Posterior cingulate gyrus (tissue), 11 donors: ENCODE measurements around the gene MCTP2.

Experiments used
- DNase-seq, 10 donors: peaks; one replicate each; pipeline versions ENCODE4 v3.0.0 to v3.0.0-alpha.2; 2020 to 2021; ENCODE audit warnings: mixed read lengths in 3 of 10
- intact Hi-C: fragments of 100-400 bp; cut with DNase I; formaldehyde crosslinking; loops from one replicate; pipeline ENCODE4 v1.15.1; 2023

The MCTP2 gene

GRCh38 chr15:94336817-94337467, 105.6 kb downstream of the MCTP2 start:
- intact Hi-C loops: no loop called here
- no peak for DNase-seq

- no peak for DNase-seq
- intact Hi-C loops: no loop called here
These were observed 107.0 kb downstream of the MCTP2 start for GRCh38 chr15:94338243-94338846.

- no peak for DNase-seq
- intact Hi-C loops: no loop called here
These were observed 114.9 kb downstream of the MCTP2 start for GRCh38 chr15:94346282-94346681.

GRCh38 chr15:94348084-94348483, 116.7 kb downstream of the MCTP2 start:
- DNase-seq: no peak

GRCh38 chr15:94351031-94351535, 119.7 kb downstream of the MCTP2 start:
- intact Hi-C loops: no loop called here
- DNase-seq: no peak

More at GRCh38 chr15:94348084-94348483, 116.7 kb downstream of the MCTP2 start:
- intact Hi-C loops: no loop called here

- no peak for DNase-seq
- intact Hi-C loops: no loop called here
These were observed 121.5 kb downstream of the MCTP2 start for GRCh38 chr15:94352636-94353487.

- DNase-seq: no peak
These were observed 122.1 kb downstream of the MCTP2 start for GRCh38 chr15:94353488-94353820.

GRCh38 chr15:94354655-94355054, 123.3 kb downstream of the MCTP2 start:
- no peak for DNase-seq
- intact Hi-C loops: no loop called here

More at GRCh38 chr15:94353488-94353820, 122.1 kb downstream of the MCTP2 start:
- intact Hi-C loops: no loop called here

GRCh38 chr15:94359716-94360115, 128.4 kb downstream of the MCTP2 start:
- intact Hi-C loops: no loop called here
- no peak for DNase-seq

GRCh38 chr15:94360251-94360685, 128.9 kb downstream of the MCTP2 start:
- intact Hi-C loops: no loop called here
- DNase-seq: no peak

- intact Hi-C loops: no loop called here
These were observed 131.2 kb downstream of the MCTP2 start for GRCh38 chr15:94362385-94363092.

GRCh38 chr15:94363382-94363781, 132.0 kb downstream of the MCTP2 start:
- intact Hi-C loops: no loop called here
- DNase-seq: no peak

More at GRCh38 chr15:94362385-94363092, 131.2 kb downstream of the MCTP2 start:
- no peak for DNase-seq

- no peak for DNase-seq
- intact Hi-C loops: no loop called here
These were observed 135.4 kb downstream of the MCTP2 start for GRCh38 chr15:94366781-94367180.

- intact Hi-C loops: no loop called here
- DNase-seq: no peak
These were observed 136.6 kb downstream of the MCTP2 start for GRCh38 chr15:94367726-94368535.

- DNase-seq: no peak
- intact Hi-C loops: no loop called here
These were observed 139.0 kb downstream of the MCTP2 start for GRCh38 chr15:94370206-94370935.

GRCh38 chr15:94370936-94371285, 139.6 kb downstream of the MCTP2 start:
- intact Hi-C loops: no loop called here
- no peak for DNase-seq

- intact Hi-C loops: no loop called here
- DNase-seq: no peak
These were observed 141.5 kb downstream of the MCTP2 start for GRCh38 chr15:94372821-94373220.

GRCh38 chr15:94375997-94376396, 144.6 kb downstream of the MCTP2 start:
- intact Hi-C loops: no loop called here
- DNase-seq: no peak

- DNase-seq: no peak
- intact Hi-C loops: no loop called here
These were observed 148.6 kb downstream of the MCTP2 start for GRCh38 chr15:94379986-94380385.
